ENCODE measurements around the gene AGMO. TPM values are rescaled to one million over a fixed set of nuclear protein-coding genes. Genes with fewer than 3 reads are reported as not detected.

The AGMO gene
- total RNA-seq, 1 donor from 2014 or later, result 0.98 TPM

DNA sequence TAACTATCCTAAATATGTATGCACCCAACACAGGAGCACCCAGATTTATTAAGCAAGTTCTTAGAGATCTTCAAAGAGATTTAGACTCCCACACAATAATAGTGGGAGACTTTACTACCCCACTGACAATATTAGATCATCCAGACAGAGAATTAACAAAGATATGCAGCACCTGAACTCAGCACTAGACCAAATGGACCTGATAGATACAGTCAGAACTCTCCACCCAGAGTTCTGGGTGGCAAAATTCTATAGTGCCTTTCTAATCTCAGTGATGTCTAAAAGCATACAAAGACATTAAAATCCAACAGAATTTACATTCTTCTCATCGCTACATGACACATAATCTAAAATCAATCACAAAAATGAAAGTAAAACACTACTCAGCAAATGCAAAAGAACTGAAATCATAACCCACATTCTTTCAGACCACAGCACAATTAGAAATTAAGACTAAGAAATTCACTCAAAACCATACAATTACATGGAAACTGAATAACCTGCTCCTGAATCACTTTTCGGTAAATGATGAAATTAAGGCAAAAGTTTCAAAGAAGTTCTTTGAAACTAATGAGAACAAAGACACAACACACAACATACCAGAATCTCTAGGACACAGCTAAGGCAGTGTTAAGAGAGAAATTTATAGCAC is 183.2 kb downstream of the AGMO start:
- DNase-seq (ENCODE audit: extremely low spot score in 2 of 2), result no peak
- Histone ChIP-seq H3K4me3 (no peak overlapping the region), H3K27me3 (no peaks in the 10 kb centered on the region), H3K27ac (no peak overlapping the region), H3K4me1 (no peaks in the 10 kb centered on the region), H3K9me3 (no peaks in the 10 kb centered on the region), H3K36me3 (no peaks in the 10 kb centered on the region)
- TF ChIP-seq POLR2A (IDR thresholded peaks at IDR 0.05) (no peak), POLR2AphosphoS5 (IDR thresholded peaks at IDR 0.05; ENCODE audit: insufficient read depth in 1 of 2, low read depth in 1 of 2) (no peak)
- TF ChIP-seq, protein P1, sequence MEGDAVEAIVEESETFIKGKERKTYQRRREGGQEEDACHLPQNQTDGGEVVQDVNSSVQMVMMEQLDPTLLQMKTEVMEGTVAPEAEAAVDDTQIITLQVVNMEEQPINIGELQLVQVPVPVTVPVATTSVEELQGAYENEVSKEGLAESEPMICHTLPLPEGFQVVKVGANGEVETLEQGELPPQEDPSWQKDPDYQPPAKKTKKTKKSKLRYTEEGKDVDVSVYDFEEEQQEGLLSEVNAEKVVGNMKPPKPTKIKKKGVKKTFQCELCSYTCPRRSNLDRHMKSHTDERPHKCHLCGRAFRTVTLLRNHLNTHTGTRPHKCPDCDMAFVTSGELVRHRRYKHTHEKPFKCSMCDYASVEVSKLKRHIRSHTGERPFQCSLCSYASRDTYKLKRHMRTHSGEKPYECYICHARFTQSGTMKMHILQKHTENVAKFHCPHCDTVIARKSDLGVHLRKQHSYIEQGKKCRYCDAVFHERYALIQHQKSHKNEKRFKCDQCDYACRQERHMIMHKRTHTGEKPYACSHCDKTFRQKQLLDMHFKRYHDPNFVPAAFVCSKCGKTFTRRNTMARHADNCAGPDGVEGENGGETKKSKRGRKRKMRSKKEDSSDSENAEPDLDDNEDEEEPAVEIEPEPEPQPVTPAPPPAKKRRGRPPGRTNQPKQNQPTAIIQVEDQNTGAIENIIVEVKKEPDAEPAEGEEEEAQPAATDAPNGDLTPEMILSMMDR (IDR thresholded peaks at IDR 0.05), result no peak
- intact Hi-C loops (cut with DNase I), result no loop called here

DNA sequence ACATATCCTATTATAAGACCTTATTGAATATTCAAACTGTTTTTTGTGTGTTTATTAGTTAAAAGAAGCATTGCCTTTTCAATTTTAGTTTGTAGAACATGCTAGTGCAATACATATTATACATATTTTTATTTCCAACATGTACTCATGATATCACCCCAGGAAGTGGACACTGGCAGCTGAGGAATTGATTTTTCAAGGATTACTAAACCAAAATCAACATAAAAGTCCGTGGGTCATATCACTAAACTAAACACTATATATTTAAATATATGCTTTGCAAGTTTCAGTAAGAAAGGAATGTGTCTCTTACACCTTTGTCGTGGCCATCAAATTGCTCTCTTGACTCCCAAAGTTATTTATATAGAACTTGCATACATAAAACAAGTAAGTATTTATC is 185.2 kb downstream of the AGMO start:
- H3K4me1 ChIP-seq, result no peaks in the 10 kb centered on the region
- intact Hi-C loops (cut with DNase I), result no loop called here
- no peak for DNase-seq (ENCODE audit: extremely low spot score in 2 of 2)
- TF ChIP-seq POLR2AphosphoS5 (IDR thresholded peaks at IDR 0.05; ENCODE audit: insufficient read depth in 1 of 2, low read depth in 1 of 2) (no peak), POLR2A (IDR thresholded peaks at IDR 0.05) (no peak)
- TF ChIP-seq, protein P1 (IDR thresholded peaks at IDR 0.05), result no peak
- H3K27ac ChIP-seq, result no peak overlapping the region
- no peaks in the 10 kb centered on the region for H3K9me3 ChIP-seq
- H3K27me3 ChIP-seq, result no peaks in the 10 kb centered on the region
- no peaks in the 10 kb centered on the region for H3K36me3 ChIP-seq
- no peak overlapping the region for H3K4me3 ChIP-seq

DNA sequence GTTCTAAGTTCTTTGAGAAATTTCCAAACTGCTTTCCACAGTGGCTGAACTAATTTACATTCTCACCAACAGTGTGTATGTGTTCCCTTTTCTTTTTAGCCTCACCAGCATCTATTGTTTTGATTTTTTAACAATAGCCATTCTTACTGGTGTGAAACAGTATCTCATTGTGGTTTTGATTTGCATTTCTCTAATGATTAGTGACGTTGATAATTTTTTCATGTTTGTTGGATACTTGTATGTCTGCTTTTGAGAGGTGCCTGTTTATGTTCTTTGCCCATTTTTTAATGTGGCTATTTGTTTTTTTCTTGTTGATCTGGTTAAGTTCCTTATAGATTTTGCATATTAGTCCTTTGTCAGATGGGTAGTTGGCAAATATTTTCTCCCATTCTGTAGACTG is 191.4 kb downstream of the AGMO start:
- no peak for DNase-seq (ENCODE audit: extremely low spot score in 2 of 2)
- Histone ChIP-seq H3K4me1 (no peaks in the 10 kb centered on the region), H3K27ac (no peak overlapping the region), H3K36me3 (no peaks in the 10 kb centered on the region), H3K4me3 (no peak overlapping the region), H3K27me3 (no peaks in the 10 kb centered on the region), H3K9me3 (no peaks in the 10 kb centered on the region)
- intact Hi-C loops (cut with DNase I), result no loop called here
- TF ChIP-seq, protein P1 (IDR thresholded peaks at IDR 0.05), result no peak
- TF ChIP-seq POLR2A (IDR thresholded peaks at IDR 0.05), result no peak
- TF ChIP-seq POLR2AphosphoS5 (IDR thresholded peaks at IDR 0.05; ENCODE audit: insufficient read depth in 1 of 2, low read depth in 1 of 2), result no peak

DNA sequence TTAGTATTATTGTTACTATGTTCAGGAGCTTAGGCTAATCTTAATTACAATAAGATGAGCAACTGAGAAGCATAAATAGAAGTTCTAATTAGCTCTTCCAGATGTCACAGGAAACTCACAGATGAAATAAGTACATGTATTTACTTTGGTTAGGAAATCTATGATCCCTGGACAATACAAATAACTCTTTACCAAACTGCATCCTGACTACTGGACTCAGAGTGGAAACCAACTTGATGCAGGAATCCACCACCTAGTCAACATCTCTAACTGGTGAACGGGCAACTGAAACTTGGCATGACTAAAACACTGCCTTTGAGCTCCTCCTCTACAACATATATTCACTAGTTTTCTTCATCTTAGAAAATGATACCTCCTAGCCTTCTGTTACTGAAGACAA is 193.2 kb downstream of the AGMO start:
- Histone ChIP-seq H3K36me3 (no peaks in the 10 kb centered on the region), H3K27ac (no peak overlapping the region), H3K27me3 (no peaks in the 10 kb centered on the region), H3K4me1 (no peaks in the 10 kb centered on the region), H3K4me3 (no peak overlapping the region), H3K9me3 (no peaks in the 10 kb centered on the region)
- intact Hi-C loops (cut with DNase I), result no loop called here
- TF ChIP-seq, protein P1 (IDR thresholded peaks at IDR 0.05), result no peak
- DNase-seq (ENCODE audit: extremely low spot score in 2 of 2), result no peak

DNA sequence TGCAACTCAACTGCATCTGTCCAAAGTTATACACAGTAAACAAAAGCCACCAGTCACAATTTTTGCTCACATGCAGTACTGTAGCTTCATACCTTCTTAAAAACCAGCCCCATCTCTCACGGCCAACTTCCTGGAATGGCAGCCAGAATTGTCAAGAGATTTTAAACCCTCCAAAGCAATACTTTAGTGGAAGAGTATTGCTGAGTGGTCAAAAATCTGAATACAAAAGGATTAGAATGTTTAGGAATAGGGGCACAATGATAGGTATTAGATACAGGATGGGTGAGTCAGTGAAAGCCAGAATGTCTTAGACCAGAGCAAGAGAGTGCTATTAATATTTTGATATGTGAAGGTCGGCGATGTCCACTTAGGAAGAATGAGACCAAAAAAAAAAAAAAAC is 193.9 kb downstream of the AGMO start:
- intact Hi-C loops (cut with DNase I), result no loop called here
- TF ChIP-seq POLR2AphosphoS5 (IDR thresholded peaks at IDR 0.05; ENCODE audit: insufficient read depth in 1 of 2, low read depth in 1 of 2), result no peak
- TF ChIP-seq POLR2A (IDR thresholded peaks at IDR 0.05), result no peak
- TF ChIP-seq, protein P1 (IDR thresholded peaks at IDR 0.05), result no peak
- Histone ChIP-seq H3K4me3 (no peak overlapping the region), H3K9me3 (no peaks in the 10 kb centered on the region), H3K4me1 (no peaks in the 10 kb centered on the region), H3K27ac (no peak overlapping the region), H3K27me3 (no peaks in the 10 kb centered on the region), H3K36me3 (no peaks in the 10 kb centered on the region)
- no peak for DNase-seq (ENCODE audit: extremely low spot score in 2 of 2)
